Hepatocyte (in vitro differentiated cells): Measurements from ENCODE around the gene DLG2.
"Not testable (repeated sequence)": the region's sequence is repeated elsewhere in the genome, so short reads cannot be mapped to it uniquely, and the experiment has no call there.

ENCODE experiments used
- EZH2 ChIP-seq: fragments of 200-600 bp; sonication (generic); IDR thresholded peaks from 2 replicates; pipeline ENCODE4 v1.6.1; 2016; ENCODE audit warnings: antibody characterized with exemption, mild to moderate bottlenecking, borderline replicate concordance
- EZH2phosphoT487 ChIP-seq: fragments of 200-600 bp; sonication (generic); IDR thresholded peaks from one replicate; pipeline ENCODE4 v1.6.1; 2018; ENCODE audit warnings: antibody characterized with exemption, mild to moderate bottlenecking, low read depth, moderate library complexity; ENCODE audit not compliant: unreplicated experiment, severe bottlenecking
- TF ChIP-seq, protein P1 (sequence below): fragments of 200-600 bp; sonication (generic); IDR thresholded peaks from 2 replicates; pipeline ENCODE4 v1.5.1; 2016; ENCODE audit warnings: antibody characterized with exemption, mild to moderate bottlenecking; ENCODE audit not compliant: poor library complexity

- TF ChIP-seq, protein P1, sequence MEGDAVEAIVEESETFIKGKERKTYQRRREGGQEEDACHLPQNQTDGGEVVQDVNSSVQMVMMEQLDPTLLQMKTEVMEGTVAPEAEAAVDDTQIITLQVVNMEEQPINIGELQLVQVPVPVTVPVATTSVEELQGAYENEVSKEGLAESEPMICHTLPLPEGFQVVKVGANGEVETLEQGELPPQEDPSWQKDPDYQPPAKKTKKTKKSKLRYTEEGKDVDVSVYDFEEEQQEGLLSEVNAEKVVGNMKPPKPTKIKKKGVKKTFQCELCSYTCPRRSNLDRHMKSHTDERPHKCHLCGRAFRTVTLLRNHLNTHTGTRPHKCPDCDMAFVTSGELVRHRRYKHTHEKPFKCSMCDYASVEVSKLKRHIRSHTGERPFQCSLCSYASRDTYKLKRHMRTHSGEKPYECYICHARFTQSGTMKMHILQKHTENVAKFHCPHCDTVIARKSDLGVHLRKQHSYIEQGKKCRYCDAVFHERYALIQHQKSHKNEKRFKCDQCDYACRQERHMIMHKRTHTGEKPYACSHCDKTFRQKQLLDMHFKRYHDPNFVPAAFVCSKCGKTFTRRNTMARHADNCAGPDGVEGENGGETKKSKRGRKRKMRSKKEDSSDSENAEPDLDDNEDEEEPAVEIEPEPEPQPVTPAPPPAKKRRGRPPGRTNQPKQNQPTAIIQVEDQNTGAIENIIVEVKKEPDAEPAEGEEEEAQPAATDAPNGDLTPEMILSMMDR = not testable (repeated sequence)
- TF ChIP-seq EZH2, EZH2phosphoT487: not testable (repeated sequence)
Observed at GRCh38 chr11:83587797-83588196, 2039.3 kb downstream of the DLG2 start.
